Myocyte (in vitro differentiated cells): ENCODE data around the gene CNOT10. TPM values are rescaled to one million over a fixed set of nuclear protein-coding genes. Genes with fewer than 3 reads are reported as not detected.
"Not testable (repeated sequence)": the region's sequence is repeated elsewhere in the genome, so short reads cannot be mapped to it uniquely, and the experiment has no call there.

Experiments
- DNase-seq: peaks from one replicate; pipeline ENCODE4 v3.0.0-alpha.2; 2012; ENCODE audit warnings: low read depth
- total RNA-seq: library from RNA; depleted of rRNA; stranded (reverse); fragments of >200 nt; gene quantifications from 2 replicates; pipeline ENCODE4 v1.2.3, GENCODE V29; 2014

Gene CNOT10
- total RNA-seq, 1 donor from 2014 or later, result 14.7 TPM

DNA sequence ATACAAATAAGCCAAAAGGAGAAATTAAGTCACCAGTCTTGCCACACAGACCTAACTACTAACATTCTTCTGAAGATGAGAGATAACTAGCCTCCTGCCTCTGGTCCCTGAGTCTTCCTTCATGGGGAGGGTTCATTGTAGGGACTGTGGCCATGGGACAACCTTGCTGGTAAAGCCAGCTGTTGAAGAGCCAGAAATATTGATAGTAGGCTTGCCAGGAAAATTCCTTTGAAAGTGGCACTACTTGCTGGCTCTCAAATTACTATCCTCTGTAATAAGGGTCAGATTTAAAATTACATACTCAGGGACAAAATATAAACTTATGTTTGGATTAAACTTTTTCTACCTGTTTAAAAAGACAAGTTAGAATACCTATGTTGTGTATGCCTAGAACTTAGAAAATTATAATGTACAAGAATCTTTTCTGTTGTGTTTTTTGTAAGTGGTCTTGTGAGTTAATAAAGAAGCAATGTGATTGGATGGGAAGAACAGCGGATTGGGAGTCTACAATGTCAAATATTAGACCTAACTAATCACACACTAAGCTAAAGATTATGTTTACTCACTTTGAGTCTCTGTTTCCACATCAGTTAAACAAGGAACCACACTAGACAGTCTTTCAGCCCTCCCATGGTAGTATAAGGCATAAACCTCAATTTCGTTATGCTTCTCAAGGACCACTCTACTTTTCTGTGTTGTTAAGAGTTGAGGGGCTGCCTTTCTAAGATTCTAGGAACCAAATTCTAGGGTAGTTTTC is 72.8 kb downstream of the CNOT10 start:
- peak; percentile 68 for DNase-seq

DNA sequence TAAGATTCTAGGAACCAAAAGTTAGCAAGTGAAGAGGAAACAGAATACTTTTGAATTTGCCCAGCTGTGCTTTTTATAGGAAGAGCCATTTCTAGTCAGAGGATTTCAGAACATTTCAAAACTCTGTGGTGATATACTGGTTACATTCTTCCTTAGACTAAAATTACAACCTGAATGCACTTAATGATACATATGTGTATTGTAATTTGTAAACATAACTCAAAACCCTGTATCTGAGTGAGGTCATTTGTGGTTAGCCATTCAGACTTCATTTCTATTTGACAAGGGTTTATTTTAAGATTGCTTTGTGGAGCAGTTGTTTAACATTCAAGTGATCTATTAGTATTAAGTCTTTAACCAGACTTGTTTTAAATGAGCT is 73.4 kb downstream of the CNOT10 start:
- DNase-seq, result peak; percentile 60

GRCh38 chr3:32759342-32759741 is 74.4 kb downstream of the CNOT10 start:
- DNase-seq, result peak; percentile 13

- no peak for DNase-seq
Observed at GRCh38 chr3:32764481-32764880, 79.5 kb downstream of the CNOT10 start.

GRCh38 chr3:32778389-32778788 is 93.4 kb downstream of the CNOT10 start:
- DNase-seq, result peak; percentile 69

DNA sequence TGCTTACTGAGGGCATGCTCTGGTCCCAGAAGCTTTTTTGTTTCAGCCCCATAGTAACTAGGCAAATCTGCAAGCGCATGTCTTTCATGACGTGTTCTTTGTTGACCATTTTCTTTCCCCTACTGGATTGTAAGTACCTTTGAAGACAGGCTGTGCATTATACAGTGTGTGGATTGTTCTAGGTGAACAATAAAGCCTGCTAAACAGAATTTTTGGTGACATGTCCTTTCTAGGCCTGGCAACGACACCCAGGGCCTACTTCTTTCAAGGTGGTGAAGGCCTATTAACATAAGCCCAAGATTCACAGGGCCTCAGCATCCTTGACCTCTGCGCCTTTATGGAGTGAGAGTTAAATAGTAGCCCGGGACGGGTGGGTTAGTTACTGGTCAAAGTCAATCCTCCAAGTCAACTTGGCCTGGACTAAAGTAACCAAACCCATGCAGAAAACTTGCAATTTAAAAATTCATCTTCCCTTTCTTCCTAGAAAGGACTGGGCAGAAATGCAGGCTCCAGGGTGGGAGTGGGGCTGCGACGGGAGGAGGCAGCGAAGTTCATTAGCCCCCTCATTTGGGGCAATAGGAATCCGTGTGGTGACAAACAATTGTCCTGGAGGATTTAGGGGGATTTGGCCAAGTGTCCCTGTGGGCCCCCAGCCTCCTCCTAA is 95.2 kb downstream of the CNOT10 start:
- no peak for DNase-seq

GRCh38 chr3:32780735-32781210 is 95.8 kb downstream of the CNOT10 start:
- DNase-seq, result peak; percentile 52

DNA sequence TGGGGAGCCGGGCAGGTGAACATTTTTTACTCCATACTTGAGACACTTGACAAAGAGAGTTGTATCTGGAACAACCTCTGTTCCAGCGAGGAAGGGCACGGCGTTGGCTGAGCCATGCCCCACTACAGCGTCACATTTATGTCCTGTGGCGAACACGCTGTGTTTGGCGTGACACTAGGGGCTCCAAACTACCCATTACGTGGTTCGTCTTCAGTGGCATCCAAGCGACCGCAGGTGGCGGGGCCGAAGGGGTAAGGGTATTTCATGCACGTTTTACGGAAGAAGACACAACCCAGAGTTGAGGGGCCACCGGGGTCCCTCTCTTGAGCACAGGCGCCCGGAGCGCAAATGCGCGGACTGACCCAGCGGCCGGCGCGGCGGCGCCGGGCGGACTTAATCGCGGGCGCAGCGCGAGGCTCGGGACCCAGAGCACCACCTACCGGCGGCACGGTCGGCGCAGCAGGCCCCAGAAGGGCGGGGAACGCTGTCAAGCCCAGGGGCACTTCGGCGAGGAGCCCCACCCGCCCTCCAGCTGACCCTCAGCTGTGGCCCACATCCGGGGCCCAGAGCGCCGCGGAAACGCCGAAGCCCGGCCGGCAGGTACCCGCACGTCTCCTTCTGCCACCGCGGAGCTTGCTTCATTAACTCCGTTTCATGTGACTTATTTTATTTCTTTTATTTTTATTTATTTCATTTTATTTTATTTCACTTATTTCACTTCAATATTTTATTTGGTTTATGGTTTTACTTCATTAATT is 96.4 kb downstream of the CNOT10 start:
- peak; percentile 85 for DNase-seq

GRCh38 chr3:32781969-32782270 is 96.9 kb downstream of the CNOT10 start:
- DNase-seq, result not testable (repeated sequence)

DNA sequence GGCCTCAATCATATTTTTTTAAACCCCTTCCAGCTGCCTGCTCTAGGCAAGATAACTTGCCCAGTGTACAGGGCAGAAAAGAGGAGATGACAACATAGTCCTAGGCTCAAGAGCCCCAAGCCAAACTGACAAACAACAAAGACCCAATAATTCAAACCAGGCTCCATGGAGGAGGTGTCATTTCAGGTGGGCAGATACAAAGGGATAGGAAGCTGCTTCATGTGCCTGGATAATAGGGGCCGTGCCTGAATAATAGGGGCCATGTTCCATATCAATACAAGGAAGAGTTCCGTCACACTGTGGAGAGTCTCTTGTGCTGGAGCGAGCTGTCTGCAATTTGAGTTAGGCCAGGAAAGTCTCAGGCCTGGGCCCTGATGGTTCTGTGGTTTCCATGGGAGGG is 97.4 kb downstream of the CNOT10 start:
- DNase-seq, result no peak

DNA sequence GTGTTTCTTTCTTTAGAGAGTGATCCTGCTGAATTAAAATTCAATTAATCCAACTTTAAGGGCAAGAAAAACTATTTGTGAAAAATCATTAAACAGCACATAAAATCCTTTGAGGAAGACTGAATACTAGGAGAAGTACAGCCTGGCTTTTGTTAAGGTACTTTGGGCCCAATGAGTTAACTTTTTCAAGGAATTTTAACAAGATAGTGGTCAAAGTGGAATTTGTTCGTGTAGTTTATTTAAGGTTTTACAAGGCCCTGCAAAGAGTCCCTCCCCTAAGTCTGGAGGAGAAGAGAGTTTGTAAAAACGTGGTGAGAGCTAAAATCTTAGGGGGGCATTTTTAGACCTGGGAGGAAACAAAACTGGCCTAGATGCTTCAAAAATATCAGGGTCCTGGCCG is 106.8 kb downstream of the CNOT10 start:
- DNase-seq, result no peak

DNA sequence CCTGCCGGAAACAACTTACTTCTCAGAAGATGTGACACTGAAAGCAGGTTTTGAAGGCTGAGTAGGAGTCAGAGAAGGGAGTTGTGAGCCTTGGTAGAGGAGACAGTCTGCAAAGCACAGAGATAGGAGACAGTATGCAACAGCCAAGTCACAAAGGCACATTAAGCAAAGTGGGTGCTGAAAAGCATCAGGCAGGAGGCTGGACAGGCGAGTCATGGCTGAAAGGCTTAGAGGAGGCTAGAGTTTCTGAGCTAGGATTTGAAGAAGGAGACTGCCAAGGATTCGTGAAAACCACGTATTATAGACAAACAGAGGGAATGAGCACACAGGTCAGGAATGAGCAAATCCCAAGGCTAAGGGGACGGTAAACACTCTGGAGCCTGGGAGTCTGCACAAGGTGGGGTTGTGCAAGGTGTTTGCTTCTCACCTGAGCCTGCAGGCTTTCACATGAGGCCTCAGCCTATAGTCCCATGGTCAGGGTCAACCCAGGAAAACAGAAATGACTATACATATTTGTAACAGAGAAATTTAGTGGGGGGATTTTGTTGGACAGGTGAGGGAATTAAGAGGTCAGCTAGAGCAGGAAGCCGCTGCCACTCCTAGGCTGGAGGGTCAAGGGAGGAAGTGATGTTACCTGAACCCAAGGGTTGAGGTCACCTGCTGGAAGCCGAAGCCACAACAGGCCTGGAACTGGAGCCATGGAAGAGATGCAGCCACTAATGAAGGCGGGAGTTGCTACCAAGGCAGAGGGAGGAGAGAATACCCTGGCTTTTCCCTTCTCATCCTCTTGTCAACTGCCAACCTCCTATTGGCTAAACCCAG is 109.7 kb downstream of the CNOT10 start:
- DNase-seq, result no peak

DNA sequence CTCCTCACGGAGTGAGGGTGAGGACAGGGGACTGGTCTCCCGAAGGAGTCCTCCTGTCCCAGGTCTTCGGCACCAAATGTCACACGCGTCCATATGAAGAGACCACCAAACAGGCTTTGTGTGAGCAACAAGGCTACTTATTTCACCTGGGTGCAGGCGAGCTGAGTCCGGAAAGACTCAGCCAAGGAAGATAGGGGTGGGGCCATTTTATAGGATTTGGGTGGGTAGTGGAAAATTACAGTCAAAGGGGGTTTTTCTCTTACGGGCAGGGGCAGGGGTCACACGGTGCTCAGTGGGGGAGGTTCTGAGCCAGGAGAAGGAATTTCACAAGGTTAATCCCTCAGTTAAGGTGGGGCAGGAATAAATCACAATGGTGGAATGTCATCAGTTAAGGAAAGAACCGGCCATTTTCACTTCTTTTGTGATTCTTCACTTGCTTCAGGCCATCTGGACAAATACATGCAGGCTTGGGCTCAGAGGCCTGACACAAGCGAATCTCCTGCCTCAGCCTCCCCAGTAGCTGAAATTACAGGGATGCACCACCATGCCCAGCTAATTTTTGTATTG is 111.5 kb downstream of the CNOT10 start:
- not testable (repeated sequence) for DNase-seq

DNA sequence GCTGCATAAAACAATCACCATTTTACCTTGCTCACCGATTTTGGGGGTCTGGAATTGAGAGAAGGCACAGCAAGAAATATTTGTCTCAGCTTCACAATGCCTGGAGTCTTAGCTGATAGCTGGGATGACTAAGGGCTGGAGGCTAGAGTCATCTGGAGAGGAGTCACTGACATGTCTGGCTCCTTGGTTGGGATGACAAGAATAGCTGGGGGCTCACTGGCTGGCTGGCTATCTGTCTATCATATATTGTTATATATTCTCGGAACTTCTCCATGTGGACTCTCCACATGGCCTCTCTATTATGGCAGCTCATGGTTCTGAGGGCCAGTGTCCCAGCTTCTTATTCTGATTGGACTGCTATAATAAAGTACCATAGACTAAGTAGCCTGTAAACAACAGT is 112.8 kb downstream of the CNOT10 start:
- DNase-seq, result no peak

DNA sequence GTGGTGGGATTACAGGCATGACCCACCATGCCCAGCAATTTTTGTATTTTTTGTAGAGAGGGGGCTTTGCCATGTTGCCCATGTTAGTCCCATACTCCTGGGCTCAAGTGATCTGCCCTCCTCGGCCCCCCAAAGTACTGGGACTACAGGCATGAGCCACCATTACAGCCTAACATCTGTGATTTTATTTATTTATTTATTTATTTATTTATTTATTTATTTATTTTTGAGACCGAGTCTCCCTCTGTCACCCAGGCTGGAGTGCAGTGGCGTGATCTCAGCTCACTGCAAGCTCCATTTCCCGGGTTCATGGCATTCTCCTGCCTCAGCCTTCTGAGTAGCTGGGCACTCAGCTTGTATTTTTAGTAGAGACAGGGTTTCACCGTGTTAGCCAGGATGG is 116.5 kb downstream of the CNOT10 start:
- not testable (repeated sequence) for DNase-seq

GRCh38 chr3:32813180-32813579 is 128.2 kb downstream of the CNOT10 start:
- DNase-seq, result no peak

GRCh38 chr3:32814361-32814760 is 129.4 kb downstream of the CNOT10 start:
- no peak for DNase-seq

DNA sequence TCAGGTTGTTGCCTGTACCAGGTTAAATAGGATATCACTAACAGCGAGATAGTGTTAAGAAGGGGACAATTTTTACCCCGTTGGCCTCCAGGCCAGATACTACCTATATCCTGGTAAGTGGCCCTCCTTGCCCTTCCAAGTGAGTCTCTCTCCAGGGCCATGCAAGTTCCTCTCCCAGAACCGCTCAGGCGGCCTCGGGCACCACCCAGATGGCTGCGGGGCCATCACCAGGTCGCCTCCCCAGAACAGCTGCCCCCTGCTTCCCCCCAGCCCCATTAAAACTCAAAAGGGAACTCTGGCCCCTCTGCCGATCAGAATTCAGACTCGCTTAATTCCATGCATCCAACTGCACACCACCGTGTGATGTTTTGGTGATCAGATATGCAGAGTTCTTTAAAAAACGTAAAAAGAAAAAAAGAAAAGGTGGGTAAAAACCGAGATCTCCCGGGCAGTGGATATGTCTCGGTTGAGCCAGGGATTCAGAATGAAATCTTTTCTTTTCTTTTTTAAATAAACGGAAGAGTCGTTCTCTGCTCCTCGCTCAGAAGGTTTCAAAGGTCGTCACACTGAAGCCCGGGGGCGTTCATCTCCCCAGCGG is 131.0 kb downstream of the CNOT10 start:
- DNase-seq, result no peak

DNA sequence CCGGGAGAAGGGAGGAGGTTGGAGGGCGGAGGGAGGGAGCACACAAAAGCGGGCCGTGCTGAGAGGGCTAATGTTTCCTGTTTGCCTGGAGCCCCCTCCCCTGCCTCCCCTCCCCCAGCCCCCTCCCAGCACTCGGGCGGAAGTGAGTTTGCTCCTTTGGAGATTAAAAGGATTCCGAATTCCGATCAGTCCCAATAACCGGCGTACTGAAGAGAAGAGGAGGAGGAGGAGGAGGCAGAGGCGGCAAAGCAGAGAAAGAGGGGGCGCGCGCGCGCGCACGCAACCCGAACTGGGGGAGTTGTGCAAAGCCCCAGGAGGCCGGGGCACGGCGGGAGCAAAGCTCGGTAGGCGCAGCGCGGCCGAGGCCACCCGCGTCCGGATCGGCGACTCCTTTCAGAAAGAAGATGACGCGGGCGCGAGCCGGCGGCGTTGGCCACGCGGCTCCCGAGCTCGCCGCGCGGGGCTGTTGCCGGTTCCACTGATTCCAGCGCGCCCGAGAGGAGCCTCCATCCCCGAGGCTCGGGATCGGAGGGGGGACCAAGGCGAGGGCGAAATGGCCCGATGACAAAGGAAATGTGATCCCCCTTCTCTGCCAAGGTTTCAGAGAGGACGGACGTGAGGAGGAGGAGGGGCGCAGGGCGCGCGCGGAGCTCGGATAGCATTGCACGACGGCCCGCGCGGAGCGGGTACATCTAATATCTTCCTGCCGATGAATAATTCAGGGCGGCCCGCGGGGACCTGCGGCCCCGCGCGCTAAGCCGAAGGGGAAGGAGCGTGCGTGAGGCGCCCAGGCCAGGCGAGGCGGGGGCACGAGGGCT is 131.7 kb downstream of the CNOT10 start:
- peak; percentile 15 for DNase-seq

GRCh38 chr3:32817257-32817557 is 132.2 kb downstream of the CNOT10 start:
- no peak for DNase-seq
